Measurements from ENCODE around the gene IL12A. TPM values are rescaled to one million over a fixed set of nuclear protein-coding genes. Genes with fewer than 3 reads are reported as not detected.

The IL12A gene
- total RNA-seq, 1 donor from 2014 or later = 0.29 TPM

- DNase-seq (ENCODE audit: low spot score) = no peak
Measured at GRCh38 chr3:159989973-159990846, 1.6 kb downstream of the IL12A start.

GRCh38 chr3:159991591-159991990 lies 3.0 kb downstream of the IL12A start:
- no peak for DNase-seq (ENCODE audit: low spot score)

- DNase-seq (ENCODE audit: low spot score) = no peak
Measured at GRCh38 chr3:159992589-159992988, 4.0 kb downstream of the IL12A start.

- DNase-seq (ENCODE audit: low spot score) = no peak
Measured at GRCh38 chr3:159994182-159994581, 5.5 kb downstream of the IL12A start.

- no peak for DNase-seq (ENCODE audit: low spot score)
Measured at GRCh38 chr3:159995091-159995490, 6.5 kb downstream of the IL12A start.

GRCh38 chr3:159996018-159996417 lies 7.4 kb downstream of the IL12A start:
- no peak for DNase-seq (ENCODE audit: low spot score)

GRCh38 chr3:159996959-159997358 lies 8.3 kb downstream of the IL12A start:
- DNase-seq (ENCODE audit: low spot score) = no peak

- no peak for DNase-seq (ENCODE audit: low spot score)
Measured at GRCh38 chr3:160001148-160001760, 12.6 kb downstream of the IL12A start.

- DNase-seq (ENCODE audit: low spot score) = no peak
Measured at GRCh38 chr3:160001850-160002623, 13.4 kb downstream of the IL12A start.

GRCh38 chr3:160003520-160004128 lies 15.0 kb downstream of the IL12A start:
- DNase-seq (ENCODE audit: low spot score) = no peak

- no peak for DNase-seq (ENCODE audit: low spot score)
Measured at GRCh38 chr3:160005004-160005403, 16.4 kb downstream of the IL12A start.

GRCh38 chr3:160006282-160007163 lies 17.9 kb downstream of the IL12A start:
- no peak for DNase-seq (ENCODE audit: low spot score)

- no peak for DNase-seq (ENCODE audit: low spot score)
Measured at GRCh38 chr3:160008961-160009360, 20.3 kb downstream of the IL12A start.

- DNase-seq (ENCODE audit: low spot score) = no peak
Measured at GRCh38 chr3:160009525-160009924, 20.9 kb downstream of the IL12A start.

GRCh38 chr3:160010578-160010977 lies 21.9 kb downstream of the IL12A start:
- no peak for DNase-seq (ENCODE audit: low spot score)

- DNase-seq (ENCODE audit: low spot score) = no peak
Measured at GRCh38 chr3:160012108-160012507, 23.5 kb downstream of the IL12A start.

GRCh38 chr3:160016972-160017371 lies 28.3 kb downstream of the IL12A start:
- DNase-seq (ENCODE audit: low spot score) = no peak

GRCh38 chr3:160018959-160019358 lies 30.3 kb downstream of the IL12A start:
- no peak for DNase-seq (ENCODE audit: low spot score)

GRCh38 chr3:160020057-160020711 lies 31.5 kb downstream of the IL12A start:
- no peak for DNase-seq (ENCODE audit: low spot score)

GRCh38 chr3:160022068-160022467 lies 33.4 kb downstream of the IL12A start:
- DNase-seq (ENCODE audit: low spot score) = no peak
